PFSK-1 (cell line): ENCODE results near the gene HIBCH.

Experiments
- POLR2AphosphoS5 ChIP-seq: IDR thresholded peaks from 2 replicates; pipeline ENCODE4 v1.6.1; 2012; ENCODE audit warnings: low read depth, mild to moderate bottlenecking, control low read depth, low read length, moderate library complexity
- REST ChIP-seq, 2 experiments: IDR thresholded peaks; 2 replicates each; pipeline versions ENCODE4 v1.6.1 to v1.8.0; 2011 to 2012; ENCODE audit warnings: low read depth in 2 of 2, low read length in 2 of 2, control low read depth in 1 of 2, inconsistent platforms in 1 of 2, mild to moderate bottlenecking in 1 of 2, moderate library complexity in 1 of 2; ENCODE audit not compliant: insufficient read depth in 1 of 2
- SIN3A ChIP-seq: IDR thresholded peaks from 2 replicates; pipeline ENCODE4 v1.6.1; 2012; ENCODE audit warnings: mild to moderate bottlenecking, low read length, moderate library complexity, borderline replicate concordance; ENCODE audit not compliant: insufficient read depth
- TAF1 ChIP-seq: IDR thresholded peaks from 2 replicates; pipeline ENCODE4 v1.6.1; 2012; ENCODE audit warnings: low read length, control low read depth, borderline replicate concordance; ENCODE audit not compliant: insufficient read depth

GRCh38 chr2:190315273-190315672 lies 4.4 kb downstream of the HIBCH start:
- TF ChIP-seq POLR2AphosphoS5 (no peak), TAF1 (no peak), SIN3A (no peak), REST (IDR thresholded peaks at IDR 0.05; ENCODE audit: insufficient read depth in 1 of 2, low read depth in 2 of 2, low read length in 2 of 2) (no peak)
